HCT116 (cell line): ENCODE data around the gene GPC5. TPM values are rescaled to one million over a fixed set of nuclear protein-coding genes. Genes with fewer than 3 reads are reported as not detected.

ENCODE experiments used
- ATAC-seq: fragments of 200-7000 bp; cut with Tn5 transposase; 2 replicates; pipeline ENCODE4 v1.9.1; 2020; ENCODE audit warnings: mild to moderate bottlenecking, moderate library complexity
- BruUV-seq: library from RNA; stranded (reverse); fragments of 400-500 nt; replicated peaks from 2 replicates; lab custom pipeline; 2021; lab: Mats Ljungman, UMichigan
- CTCF ChIA-PET: fragments of 300-600 bp; sonication (Branson Sonifier 250); formaldehyde crosslinking; loops from one replicate; lab custom pipeline; 2021; ENCODE audit warnings: antibody characterized with exemption; lab: Charles Lee
- POLR2A ChIA-PET: fragments of 300-600, 350-600 bp; sonication (Branson Sonifier 250); formaldehyde crosslinking; loops from one replicate; lab custom pipeline; 2021; ENCODE audit warnings: antibody characterized with exemption; lab: Charles Lee
- RAD21 ChIA-PET, 2 experiments: fragments of 300-600 bp; sonication (Branson Sonifier 250); formaldehyde crosslinking; loops; one replicate each; lab custom pipeline; 2023; ENCODE audit warnings: low total read pairs in 2 of 2; ENCODE audit not compliant: uncharacterized antibody in 2 of 2, unreplicated experiment in 2 of 2, low non-redundant PET in 1 of 2; lab: Charles Lee
- DNase-seq: peaks from one replicate; pipeline ENCODE4 v3.0.0-alpha.2; 2010; ENCODE audit warnings: low read depth, low spot score
- H2AFZ ChIP-seq: fragments of 200-600 bp; shearing (Covaris generic), sonication (generic); 2 replicates; pipeline ENCODE4 v1.6.1; 2017; ENCODE audit warnings: low read depth, mixed run types, mixed read lengths, antibody characterized with exemption, low read length; ENCODE audit not compliant: poor library complexity, severe bottlenecking
- H3K27ac ChIP-seq: 2 replicates; pipeline ENCODE4 v1.5.1; 2012; ENCODE audit warnings: low read depth, low read length
- H3K27me3 ChIP-seq: fragments of 200-600 bp; sonication (generic); 2 replicates; pipeline ENCODE4 v1.6.1; 2016; ENCODE audit warnings: mixed run types, low read length, mixed read lengths; ENCODE audit not compliant: insufficient read depth
- H3K36me3 ChIP-seq, 2 experiments: fragments of 200-500 bp in 1 of 2; fragments of 200-600 bp in 1 of 2; sonication (Bioruptor generic) in 1 of 2; sonication (generic) in 1 of 2; 2 replicates each; pipeline versions ENCODE4 v1.5.1 to v1.6.1; 2014 to 2016; ENCODE audit warnings: low read length in 2 of 2, inconsistent platforms in 1 of 2, mixed read lengths in 1 of 2, mixed run types in 1 of 2; ENCODE audit not compliant: insufficient read depth in 2 of 2, control insufficient read depth in 1 of 2
- H3K4me1 ChIP-seq, 2 experiments: fragments of 200-600 bp in 1 of 2; sonication (generic) in 1 of 2; 2 replicates each; pipeline versions ENCODE4 v1.5.1 to v1.6.1; 2012 to 2017; ENCODE audit warnings: low read length in 2 of 2, inconsistent platforms in 1 of 2, mild to moderate bottlenecking in 1 of 2, mixed read lengths in 1 of 2, mixed run types in 1 of 2, moderate library complexity in 1 of 2; ENCODE audit not compliant: insufficient read depth in 2 of 2, control insufficient read depth in 1 of 2
- H3K4me2 ChIP-seq: fragments of 200-600 bp; sonication (generic); 2 replicates; pipeline ENCODE4 v1.6.1; 2017; ENCODE audit warnings: mixed run types, low read length, mixed read lengths
- H3K4me3 ChIP-seq, 2 experiments: fragments of 200-600 bp in 1 of 2; sonication (generic) in 1 of 2; replicated peaks in 1 of 2; 2 replicates each; pipeline ENCODE4 v1.5.1; 2011 to 2016; ENCODE audit warnings: low read length in 2 of 2, control low read depth in 1 of 2, low read depth in 1 of 2, mild to moderate bottlenecking in 1 of 2, mixed read lengths in 1 of 2, mixed run types in 1 of 2
- H3K79me2 ChIP-seq: fragments of 200-600 bp; sonication (generic); 2 replicates; pipeline ENCODE4 v1.6.1; 2017; ENCODE audit warnings: mild to moderate bottlenecking, mixed run types, low read length, moderate library complexity, mixed read lengths; ENCODE audit not compliant: insufficient read depth
- H3K9ac ChIP-seq: fragments of 200-600 bp; sonication (generic); 2 replicates; pipeline ENCODE4 v1.6.1; 2016; ENCODE audit warnings: low read length, mixed read lengths
- H3K9me2 ChIP-seq: fragments of 200-600 bp; sonication (generic), shearing (Covaris generic); 2 replicates; pipeline ENCODE4 v1.6.1; 2017; ENCODE audit warnings: mixed run types, mild to moderate bottlenecking, moderate library complexity; ENCODE audit not compliant: insufficient read depth
- H3K9me3 ChIP-seq, 2 experiments: fragments of 200-500 bp in 1 of 2; fragments of 200-600 bp in 1 of 2; sonication (Bioruptor generic) in 1 of 2; sonication (generic) in 1 of 2; 2 replicates each; pipeline ENCODE4 v1.6.1; 2014 to 2017; ENCODE audit warnings: low read length in 2 of 2, mixed read lengths in 2 of 2, inconsistent platforms in 1 of 2, low read depth in 1 of 2, mild to moderate bottlenecking in 1 of 2, mixed run types in 1 of 2, moderate library complexity in 1 of 2; ENCODE audit not compliant: control insufficient read depth in 1 of 2, insufficient read depth in 1 of 2
- H4K20me1 ChIP-seq: fragments of 200-600 bp; sonication (generic), shearing (Covaris generic); 2 replicates; pipeline ENCODE4 v1.6.1; 2017; ENCODE audit warnings: mixed run types, mild to moderate bottlenecking, moderate library complexity; ENCODE audit not compliant: insufficient read depth
- EZH2 ChIP-seq: fragments of 200-600 bp; sonication (generic); IDR thresholded peaks from 2 replicates; pipeline ENCODE4 v1.6.1; 2017; ENCODE audit warnings: antibody characterized with exemption, mixed run types
- EZH2phosphoT487 ChIP-seq: fragments of 200-600 bp; IDR thresholded peaks from 2 replicates; pipeline ENCODE4 v1.6.1; 2018; ENCODE audit warnings: antibody characterized with exemption, borderline replicate concordance
- JUND ChIP-seq: IDR thresholded peaks from 2 replicates; pipeline ENCODE4 v1.6.1; 2012
- POLR2A ChIP-seq: IDR thresholded peaks from 2 replicates; pipeline ENCODE4 v1.7.0; 2011; ENCODE audit warnings: borderline replicate concordance; ENCODE audit not compliant: insufficient read depth, insufficient read length; ENCODE audit errors: extremely low read depth
- POLR2AphosphoS5 ChIP-seq: IDR thresholded peaks from 2 replicates; pipeline ENCODE4 v1.6.1; 2011; ENCODE audit warnings: mild to moderate bottlenecking, low read depth, low read length, moderate library complexity
- SIN3A ChIP-seq: IDR thresholded peaks from 2 replicates; pipeline ENCODE4 v1.6.1; 2012; ENCODE audit warnings: low read depth
- TCF7L2 ChIP-seq: IDR thresholded peaks from 2 replicates; pipeline ENCODE4 v1.7.0; 2011; ENCODE audit warnings: borderline replicate concordance, inconsistent platforms; ENCODE audit not compliant: insufficient read depth, insufficient read length; ENCODE audit errors: extremely low read depth
- ZNF274 ChIP-seq: fragments of 200-500 bp; sonication (Bioruptor generic); IDR thresholded peaks from 2 replicates; pipeline ENCODE4 v1.6.1; 2014; ENCODE audit warnings: mild to moderate bottlenecking, low read depth, low read length, inconsistent platforms
- intact Hi-C: fragments of 100-400 bp; cut with micrococcal nuclease; formaldehyde crosslinking; loops from 2 replicates; pipeline ENCODE4 v1.10.0; 2022
- total RNA-seq: library from RNA; stranded (reverse); gene quantifications from one replicate; pipeline ENCODE4 v1.2.1, GENCODE V29; 2021; ENCODE audit not compliant: unreplicated experiment
- TF ChIP-seq, protein P1 (sequence below): IDR thresholded peaks from 2 replicates; pipeline ENCODE4 v1.6.1; 2012; ENCODE audit warnings: low read depth
- TF ChIP-seq, protein P2 (sequence below): IDR thresholded peaks from 2 replicates; pipeline ENCODE4 v1.6.1; 2011; ENCODE audit warnings: mild to moderate bottlenecking, low read length, moderate library complexity; ENCODE audit not compliant: insufficient replicate concordance; ENCODE audit errors: extremely low read depth
- TF ChIP-seq, protein P3 (sequence below), 3 experiments: fragments of 200-600 bp in 1 of 3; sonication (generic) in 1 of 3; IDR thresholded peaks in 2 of 3; conservative IDR thresholded peaks in 1 of 3; 2 replicates each; pipeline ENCODE4 v1.5.1; 2012 to 2017; ENCODE audit warnings: low read depth in 2 of 3, low read length in 2 of 3, antibody characterized with exemption in 1 of 3, borderline replicate concordance in 1 of 3, control low read depth in 1 of 3, mild to moderate bottlenecking in 1 of 3, mixed read lengths in 1 of 3, mixed run types in 1 of 3, moderate library complexity in 1 of 3; ENCODE audit not compliant: insufficient read depth in 1 of 3

The GPC5 gene
- total RNA-seq, 1 experiment from 2014 or later = not detected

DNA sequence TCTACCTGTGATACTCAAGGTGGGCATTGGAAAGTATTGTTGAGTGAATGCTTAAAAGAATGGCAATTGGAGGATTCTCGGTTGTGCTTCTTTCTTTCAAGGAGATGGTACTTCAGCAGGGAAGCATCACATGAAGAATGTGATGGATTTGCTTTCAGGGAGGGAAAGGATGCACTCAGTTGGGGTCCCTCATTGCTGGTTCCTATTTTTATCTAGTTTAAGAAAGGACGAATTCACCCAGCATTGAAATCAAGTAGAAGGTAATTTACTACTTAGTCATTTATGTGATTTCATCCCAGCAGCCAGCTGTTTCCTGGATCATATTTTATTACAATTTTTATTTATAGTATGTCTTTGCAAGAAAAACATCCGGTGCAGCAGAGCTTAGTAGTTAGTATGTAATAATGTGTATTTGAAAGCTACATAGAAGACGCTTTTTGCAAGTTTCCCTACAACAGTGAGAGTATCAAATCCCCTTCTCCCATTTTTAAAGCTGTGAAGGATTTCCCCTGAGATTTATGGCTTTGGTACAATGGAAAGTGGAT, 417.9 kb downstream of the GPC5 start (continued):
- TF ChIP-seq, protein P1, sequence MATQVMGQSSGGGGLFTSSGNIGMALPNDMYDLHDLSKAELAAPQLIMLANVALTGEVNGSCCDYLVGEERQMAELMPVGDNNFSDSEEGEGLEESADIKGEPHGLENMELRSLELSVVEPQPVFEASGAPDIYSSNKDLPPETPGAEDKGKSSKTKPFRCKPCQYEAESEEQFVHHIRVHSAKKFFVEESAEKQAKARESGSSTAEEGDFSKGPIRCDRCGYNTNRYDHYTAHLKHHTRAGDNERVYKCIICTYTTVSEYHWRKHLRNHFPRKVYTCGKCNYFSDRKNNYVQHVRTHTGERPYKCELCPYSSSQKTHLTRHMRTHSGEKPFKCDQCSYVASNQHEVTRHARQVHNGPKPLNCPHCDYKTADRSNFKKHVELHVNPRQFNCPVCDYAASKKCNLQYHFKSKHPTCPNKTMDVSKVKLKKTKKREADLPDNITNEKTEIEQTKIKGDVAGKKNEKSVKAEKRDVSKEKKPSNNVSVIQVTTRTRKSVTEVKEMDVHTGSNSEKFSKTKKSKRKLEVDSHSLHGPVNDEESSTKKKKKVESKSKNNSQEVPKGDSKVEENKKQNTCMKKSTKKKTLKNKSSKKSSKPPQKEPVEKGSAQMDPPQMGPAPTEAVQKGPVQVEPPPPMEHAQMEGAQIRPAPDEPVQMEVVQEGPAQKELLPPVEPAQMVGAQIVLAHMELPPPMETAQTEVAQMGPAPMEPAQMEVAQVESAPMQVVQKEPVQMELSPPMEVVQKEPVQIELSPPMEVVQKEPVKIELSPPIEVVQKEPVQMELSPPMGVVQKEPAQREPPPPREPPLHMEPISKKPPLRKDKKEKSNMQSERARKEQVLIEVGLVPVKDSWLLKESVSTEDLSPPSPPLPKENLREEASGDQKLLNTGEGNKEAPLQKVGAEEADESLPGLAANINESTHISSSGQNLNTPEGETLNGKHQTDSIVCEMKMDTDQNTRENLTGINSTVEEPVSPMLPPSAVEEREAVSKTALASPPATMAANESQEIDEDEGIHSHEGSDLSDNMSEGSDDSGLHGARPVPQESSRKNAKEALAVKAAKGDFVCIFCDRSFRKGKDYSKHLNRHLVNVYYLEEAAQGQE = no peak
- TF ChIP-seq, protein P2, sequence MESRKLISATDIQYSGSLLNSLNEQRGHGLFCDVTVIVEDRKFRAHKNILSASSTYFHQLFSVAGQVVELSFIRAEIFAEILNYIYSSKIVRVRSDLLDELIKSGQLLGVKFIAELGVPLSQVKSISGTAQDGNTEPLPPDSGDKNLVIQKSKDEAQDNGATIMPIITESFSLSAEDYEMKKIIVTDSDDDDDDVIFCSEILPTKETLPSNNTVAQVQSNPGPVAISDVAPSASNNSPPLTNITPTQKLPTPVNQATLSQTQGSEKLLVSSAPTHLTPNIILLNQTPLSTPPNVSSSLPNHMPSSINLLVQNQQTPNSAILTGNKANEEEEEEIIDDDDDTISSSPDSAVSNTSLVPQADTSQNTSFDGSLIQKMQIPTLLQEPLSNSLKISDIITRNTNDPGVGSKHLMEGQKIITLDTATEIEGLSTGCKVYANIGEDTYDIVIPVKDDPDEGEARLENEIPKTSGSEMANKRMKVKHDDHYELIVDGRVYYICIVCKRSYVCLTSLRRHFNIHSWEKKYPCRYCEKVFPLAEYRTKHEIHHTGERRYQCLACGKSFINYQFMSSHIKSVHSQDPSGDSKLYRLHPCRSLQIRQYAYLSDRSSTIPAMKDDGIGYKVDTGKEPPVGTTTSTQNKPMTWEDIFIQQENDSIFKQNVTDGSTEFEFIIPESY = no peak

DNA sequence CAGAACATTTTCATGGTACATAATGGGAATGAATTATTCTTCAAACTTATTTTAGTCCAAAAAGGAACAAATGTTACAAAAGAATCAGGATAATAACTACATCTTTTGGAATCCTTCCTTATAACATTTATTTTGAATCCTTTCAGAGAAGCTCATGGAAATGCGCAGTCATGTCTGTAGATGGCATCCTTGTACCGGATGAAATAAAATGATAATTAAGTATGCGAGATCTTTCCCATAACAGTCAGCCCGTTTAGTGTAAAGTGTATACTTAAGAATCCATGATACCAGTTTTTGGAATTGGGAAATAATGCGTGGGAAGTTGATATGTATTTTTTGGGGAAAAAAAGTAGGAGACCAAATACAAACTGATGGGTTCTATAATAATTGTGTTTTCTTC, 418.8 kb downstream of the GPC5 start:
- no peak for TF ChIP-seq SIN3A
- no peak for TF ChIP-seq ZNF274
- TF ChIP-seq, protein P3, sequence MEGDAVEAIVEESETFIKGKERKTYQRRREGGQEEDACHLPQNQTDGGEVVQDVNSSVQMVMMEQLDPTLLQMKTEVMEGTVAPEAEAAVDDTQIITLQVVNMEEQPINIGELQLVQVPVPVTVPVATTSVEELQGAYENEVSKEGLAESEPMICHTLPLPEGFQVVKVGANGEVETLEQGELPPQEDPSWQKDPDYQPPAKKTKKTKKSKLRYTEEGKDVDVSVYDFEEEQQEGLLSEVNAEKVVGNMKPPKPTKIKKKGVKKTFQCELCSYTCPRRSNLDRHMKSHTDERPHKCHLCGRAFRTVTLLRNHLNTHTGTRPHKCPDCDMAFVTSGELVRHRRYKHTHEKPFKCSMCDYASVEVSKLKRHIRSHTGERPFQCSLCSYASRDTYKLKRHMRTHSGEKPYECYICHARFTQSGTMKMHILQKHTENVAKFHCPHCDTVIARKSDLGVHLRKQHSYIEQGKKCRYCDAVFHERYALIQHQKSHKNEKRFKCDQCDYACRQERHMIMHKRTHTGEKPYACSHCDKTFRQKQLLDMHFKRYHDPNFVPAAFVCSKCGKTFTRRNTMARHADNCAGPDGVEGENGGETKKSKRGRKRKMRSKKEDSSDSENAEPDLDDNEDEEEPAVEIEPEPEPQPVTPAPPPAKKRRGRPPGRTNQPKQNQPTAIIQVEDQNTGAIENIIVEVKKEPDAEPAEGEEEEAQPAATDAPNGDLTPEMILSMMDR (IDR thresholded peaks at IDR 0.05 in 2 of 3, conservative IDR thresholded peaks at IDR 0.05 in 1 of 3; ENCODE audit: borderline replicate concordance in 1 of 3, insufficient read depth in 1 of 3, low read depth in 2 of 3, low read length in 2 of 3) = no peak
- TF ChIP-seq POLR2AphosphoS5 = no peak
- TF ChIP-seq, protein P1 = no peak
- no peak for TF ChIP-seq EZH2
- no peak for TF ChIP-seq POLR2A
- no peak for TF ChIP-seq JUND
- TF ChIP-seq TCF7L2 = no peak
- no peak for TF ChIP-seq EZH2phosphoT487
- H3K4me1 ChIP-seq = no peaks in the 10 kb centered on the region
- CTCF ChIA-PET = no interaction called here
- H3K36me3 ChIP-seq = no peaks in the 10 kb centered on the region
- H4K20me1 ChIP-seq = no peaks in the 10 kb centered on the region; the same call in 1 of the 2 replicates
- no peaks in the 10 kb centered on the region for H3K9me2 ChIP-seq
- ATAC-seq (no peak), DNase-seq (no peak)
- no peaks in the 10 kb centered on the region for H3K79me2 ChIP-seq
- no peak overlapping the region for H3K9ac ChIP-seq
- no peak overlapping the region for H2AFZ ChIP-seq
- POLR2A ChIA-PET = no interaction called here
- intact Hi-C loops = no loop called here
- no TSS peak for BruUV-seq
- RAD21 ChIA-PET = no interaction called here
- H3K27ac ChIP-seq = no peak overlapping the region
- no peak overlapping the region for H3K4me2 ChIP-seq
- H3K27me3 ChIP-seq = no peaks in the 10 kb centered on the region
- H3K9me3 ChIP-seq = peaks cover 0 to 11% of the 10 kb centered on the region in 2 experiments; a peak in 2 of 4 replicates
- H3K4me3 ChIP-seq = no peak overlapping the region
